H1 (cell line): ENCODE measurements around the gene EVPL. TPM values are rescaled to one million over a fixed set of nuclear protein-coding genes. Genes with fewer than 3 reads are reported as not detected.

ENCODE experiments used
- ASH2L ChIP-seq: fragments of 200-600, 300-600 bp; sonication (generic); IDR thresholded peaks from one replicate; pipeline ENCODE4 v1.7.1; 2017; ENCODE audit warnings: low read length
- EGR1 ChIP-seq: IDR thresholded peaks from 2 replicates; pipeline ENCODE4 v1.6.1; 2011; ENCODE audit warnings: low read depth, low read length, borderline replicate concordance
- HDAC2 ChIP-seq, 2 experiments: fragments of 300-600 bp in 1 of 2; sonication (generic) in 1 of 2; IDR thresholded peaks; 2 replicates each; pipeline ENCODE4 v1.6.1; 2011 to 2012; ENCODE audit warnings: low read depth in 2 of 2, low read length in 2 of 2, mild to moderate bottlenecking in 2 of 2, moderate library complexity in 2 of 2, borderline replicate concordance in 1 of 2, inconsistent platforms in 1 of 2
- POLR2A ChIP-seq, 2 experiments: IDR thresholded peaks; 1 replicate in 1 of 2; 2 replicates in 1 of 2; pipeline ENCODE4 v1.6.1; 2011; ENCODE audit warnings: low read depth in 2 of 2, low read length in 2 of 2, mild to moderate bottlenecking in 2 of 2; ENCODE audit errors: control extremely low read depth in 1 of 2
- RFX5 ChIP-seq: IDR thresholded peaks from 2 replicates; pipeline ENCODE4 v1.6.1; 2011; ENCODE audit warnings: low read depth, low read length, improper control_type of control experiment, borderline replicate concordance
- SIX5 ChIP-seq: IDR thresholded peaks from 2 replicates; pipeline ENCODE4 v1.6.1; 2011; ENCODE audit warnings: mild to moderate bottlenecking, low read depth, low read length
- SRF ChIP-seq: IDR thresholded peaks from 2 replicates; pipeline ENCODE4 v1.6.1; 2011; ENCODE audit warnings: mild to moderate bottlenecking, low read depth, low read length, moderate library complexity
- TAF7 ChIP-seq: optimal IDR thresholded peaks from 2 replicates; pipeline ENCODE3; 2011; ENCODE audit warnings: low read depth, mild to moderate bottlenecking, inconsistent platforms, low read length, moderate library complexity, borderline replicate concordance
- TEAD4 ChIP-seq: IDR thresholded peaks from 2 replicates; pipeline ENCODE4 v1.6.1; 2012; ENCODE audit warnings: low read depth, low read length, inconsistent platforms, mixed read lengths
- USF2 ChIP-seq: IDR thresholded peaks from 2 replicates; pipeline ENCODE4 v1.6.1; 2011; ENCODE audit warnings: low read length, improper control_type of control experiment
- polyA plus RNA-seq, 7 experiments: library from polyadenylated mRNA; depleted of rRNA in 3 of 7; stranded (reverse) in 5 of 7; unstranded in 2 of 7; fragments of >200 nt in 5 of 7; fragments of 200-250 nt in 2 of 7; gene quantifications; 1 replicate in 5 of 7; 2 replicates in 1 of 7; 4 replicates in 1 of 7; pipeline versions ENCODE4 v1.2.1 to v1.2.3, GENCODE V29; 2011 to 2013; ENCODE audit warnings: missing spikeins in 2 of 7, mixed read lengths in 2 of 7
- total RNA-seq: library from RNA; stranded (reverse); fragmentation: NEBNext Ultra II Directional; extraction: Animal tissue kit (Norgen Biotek cat#: 25700); gene quantifications from 2 replicates; pipeline ENCODE4 v1.2.1, GENCODE V29; 2021
- TF ChIP-seq, protein P1 (sequence below): fragments of 300-600 bp; sonication (generic); IDR thresholded peaks from 2 replicates; pipeline ENCODE4 v1.7.1; 2012; ENCODE audit warnings: low read length, moderate library complexity, mild to moderate bottlenecking, inconsistent platforms; ENCODE audit not compliant: insufficient replicate concordance

EVPL gene
- total and polyA plus RNA-seq, 2 of the 8 experiments (the other 6 are each of a cell fraction or from before 2014, with no cell fraction given) = 0.20 to 0.99 TPM

- TF ChIP-seq, protein P1, sequence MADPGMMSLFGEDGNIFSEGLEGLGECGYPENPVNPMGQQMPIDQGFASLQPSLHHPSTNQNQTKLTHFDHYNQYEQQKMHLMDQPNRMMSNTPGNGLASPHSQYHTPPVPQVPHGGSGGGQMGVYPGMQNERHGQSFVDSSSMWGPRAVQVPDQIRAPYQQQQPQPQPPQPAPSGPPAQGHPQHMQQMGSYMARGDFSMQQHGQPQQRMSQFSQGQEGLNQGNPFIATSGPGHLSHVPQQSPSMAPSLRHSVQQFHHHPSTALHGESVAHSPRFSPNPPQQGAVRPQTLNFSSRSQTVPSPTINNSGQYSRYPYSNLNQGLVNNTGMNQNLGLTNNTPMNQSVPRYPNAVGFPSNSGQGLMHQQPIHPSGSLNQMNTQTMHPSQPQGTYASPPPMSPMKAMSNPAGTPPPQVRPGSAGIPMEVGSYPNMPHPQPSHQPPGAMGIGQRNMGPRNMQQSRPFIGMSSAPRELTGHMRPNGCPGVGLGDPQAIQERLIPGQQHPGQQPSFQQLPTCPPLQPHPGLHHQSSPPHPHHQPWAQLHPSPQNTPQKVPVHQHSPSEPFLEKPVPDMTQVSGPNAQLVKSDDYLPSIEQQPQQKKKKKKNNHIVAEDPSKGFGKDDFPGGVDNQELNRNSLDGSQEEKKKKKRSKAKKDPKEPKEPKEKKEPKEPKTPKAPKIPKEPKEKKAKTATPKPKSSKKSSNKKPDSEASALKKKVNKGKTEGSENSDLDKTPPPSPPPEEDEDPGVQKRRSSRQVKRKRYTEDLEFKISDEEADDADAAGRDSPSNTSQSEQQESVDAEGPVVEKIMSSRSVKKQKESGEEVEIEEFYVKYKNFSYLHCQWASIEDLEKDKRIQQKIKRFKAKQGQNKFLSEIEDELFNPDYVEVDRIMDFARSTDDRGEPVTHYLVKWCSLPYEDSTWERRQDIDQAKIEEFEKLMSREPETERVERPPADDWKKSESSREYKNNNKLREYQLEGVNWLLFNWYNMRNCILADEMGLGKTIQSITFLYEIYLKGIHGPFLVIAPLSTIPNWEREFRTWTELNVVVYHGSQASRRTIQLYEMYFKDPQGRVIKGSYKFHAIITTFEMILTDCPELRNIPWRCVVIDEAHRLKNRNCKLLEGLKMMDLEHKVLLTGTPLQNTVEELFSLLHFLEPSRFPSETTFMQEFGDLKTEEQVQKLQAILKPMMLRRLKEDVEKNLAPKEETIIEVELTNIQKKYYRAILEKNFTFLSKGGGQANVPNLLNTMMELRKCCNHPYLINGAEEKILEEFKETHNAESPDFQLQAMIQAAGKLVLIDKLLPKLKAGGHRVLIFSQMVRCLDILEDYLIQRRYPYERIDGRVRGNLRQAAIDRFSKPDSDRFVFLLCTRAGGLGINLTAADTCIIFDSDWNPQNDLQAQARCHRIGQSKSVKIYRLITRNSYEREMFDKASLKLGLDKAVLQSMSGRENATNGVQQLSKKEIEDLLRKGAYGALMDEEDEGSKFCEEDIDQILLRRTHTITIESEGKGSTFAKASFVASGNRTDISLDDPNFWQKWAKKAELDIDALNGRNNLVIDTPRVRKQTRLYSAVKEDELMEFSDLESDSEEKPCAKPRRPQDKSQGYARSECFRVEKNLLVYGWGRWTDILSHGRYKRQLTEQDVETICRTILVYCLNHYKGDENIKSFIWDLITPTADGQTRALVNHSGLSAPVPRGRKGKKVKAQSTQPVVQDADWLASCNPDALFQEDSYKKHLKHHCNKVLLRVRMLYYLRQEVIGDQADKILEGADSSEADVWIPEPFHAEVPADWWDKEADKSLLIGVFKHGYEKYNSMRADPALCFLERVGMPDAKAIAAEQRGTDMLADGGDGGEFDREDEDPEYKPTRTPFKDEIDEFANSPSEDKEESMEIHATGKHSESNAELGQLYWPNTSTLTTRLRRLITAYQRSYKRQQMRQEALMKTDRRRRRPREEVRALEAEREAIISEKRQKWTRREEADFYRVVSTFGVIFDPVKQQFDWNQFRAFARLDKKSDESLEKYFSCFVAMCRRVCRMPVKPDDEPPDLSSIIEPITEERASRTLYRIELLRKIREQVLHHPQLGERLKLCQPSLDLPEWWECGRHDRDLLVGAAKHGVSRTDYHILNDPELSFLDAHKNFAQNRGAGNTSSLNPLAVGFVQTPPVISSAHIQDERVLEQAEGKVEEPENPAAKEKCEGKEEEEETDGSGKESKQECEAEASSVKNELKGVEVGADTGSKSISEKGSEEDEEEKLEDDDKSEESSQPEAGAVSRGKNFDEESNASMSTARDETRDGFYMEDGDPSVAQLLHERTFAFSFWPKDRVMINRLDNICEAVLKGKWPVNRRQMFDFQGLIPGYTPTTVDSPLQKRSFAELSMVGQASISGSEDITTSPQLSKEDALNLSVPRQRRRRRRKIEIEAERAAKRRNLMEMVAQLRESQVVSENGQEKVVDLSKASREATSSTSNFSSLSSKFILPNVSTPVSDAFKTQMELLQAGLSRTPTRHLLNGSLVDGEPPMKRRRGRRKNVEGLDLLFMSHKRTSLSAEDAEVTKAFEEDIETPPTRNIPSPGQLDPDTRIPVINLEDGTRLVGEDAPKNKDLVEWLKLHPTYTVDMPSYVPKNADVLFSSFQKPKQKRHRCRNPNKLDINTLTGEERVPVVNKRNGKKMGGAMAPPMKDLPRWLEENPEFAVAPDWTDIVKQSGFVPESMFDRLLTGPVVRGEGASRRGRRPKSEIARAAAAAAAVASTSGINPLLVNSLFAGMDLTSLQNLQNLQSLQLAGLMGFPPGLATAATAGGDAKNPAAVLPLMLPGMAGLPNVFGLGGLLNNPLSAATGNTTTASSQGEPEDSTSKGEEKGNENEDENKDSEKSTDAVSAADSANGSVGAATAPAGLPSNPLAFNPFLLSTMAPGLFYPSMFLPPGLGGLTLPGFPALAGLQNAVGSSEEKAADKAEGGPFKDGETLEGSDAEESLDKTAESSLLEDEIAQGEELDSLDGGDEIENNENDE = no peak
- TF ChIP-seq POLR2A (IDR thresholded peaks at IDR 0.05; ENCODE audit: control extremely low read depth in 1 of 2, low read depth in 2 of 2, low read length in 2 of 2) (no peak), ASH2L (no peak), SRF (no peak), SIX5 (no peak), TEAD4 (no peak), TAF7 (no peak), HDAC2 (IDR thresholded peaks at IDR 0.05; ENCODE audit: borderline replicate concordance in 1 of 2, low read depth in 2 of 2, low read length in 2 of 2) (no peak), EGR1 (no peak), RFX5 (no peak), USF2 (no peak)
Measured at GRCh38 chr17:76024353-76024752, 2.8 kb downstream of the EVPL start (continued).
